Prostate gland (tissue), 2 donors: ENCODE data around the gene PAQR5.

Source experiments
- CTCF ChIP-seq, 4 experiments: fragments of 200-600 bp in 2 of 4; fragments of 450-650 bp in 2 of 4; sonication (generic) in 2 of 4; IDR thresholded peaks; 1 replicate in 3 of 4; 2 replicates in 1 of 4; pipeline ENCODE4 v1.5.1; 2016 to 2019; ENCODE audit warnings: antibody characterized with exemption in 4 of 4, mild to moderate bottlenecking in 2 of 4, moderate library complexity in 2 of 4
- POLR2A ChIP-seq: fragments of 450-650 bp; IDR thresholded peaks from one replicate; pipeline ENCODE4 v1.6.1; 2016; ENCODE audit warnings: antibody characterized with exemption, mild to moderate bottlenecking
- POLR2AphosphoS5 ChIP-seq: sonication (generic); formaldehyde crosslinking; IDR thresholded peaks from one replicate; pipeline ENCODE4 v1.6.1; 2017; ENCODE audit warnings: antibody characterized with exemption

GRCh38 chr15:69302929-69303328, 4.2 kb downstream of the PAQR5 start:
- TF ChIP-seq POLR2A (no peak), CTCF (IDR thresholded peaks at IDR 0.05) (no peak), POLR2AphosphoS5 (no peak)
